ENCODE results near the gene CERS4. TPM values are rescaled to one million over a fixed set of nuclear protein-coding genes. Genes with fewer than 3 reads are reported as not detected.
"Not testable (repeated sequence)": the region's sequence is repeated elsewhere in the genome, so short reads cannot be mapped to it uniquely, and the experiment has no call there.

CERS4 gene
- total RNA-seq, 4 donors from 2014 or later: 21.0 to 51.7 (median 29.2) TPM

GRCh38 chr19:8220481-8220880 is 11.3 kb downstream of the CERS4 start:
- Histone ChIP-seq H3K36me3 (peaks cover 0 to 13% (median 3%) of the 10 kb centered on the region in 4 donors), H3K9me3 (no peaks in the 10 kb centered on the region), H3K4me1 (peaks cover 0 to 8% (median 4%) of the 10 kb centered on the region in 4 donors), H3K27ac (replicated peaks in 1 of 4) (no peak overlapping the region), H3K27me3 (no peaks in the 10 kb centered on the region), H3K4me3 (no peak overlapping the region)
- no peak for DNase-seq (ENCODE audit: extremely low spot score)
- WGBS: 95% methylated on average over 11 of the region's 11 CpGs
- TF ChIP-seq POLR2A (IDR thresholded peaks at IDR 0.05; ENCODE audit: low read depth) (no peak), POLR2AphosphoS5 (IDR thresholded peaks at IDR 0.05) (no peak), EP300 (IDR thresholded peaks at IDR 0.05) (no peak), CTCF (IDR thresholded peaks at IDR 0.05) (no peak)
- intact Hi-C loops (cut with DNase I): no loop called here

- no peak for DNase-seq (ENCODE audit: extremely low spot score)
- Histone ChIP-seq H3K27me3 (no peaks in the 10 kb centered on the region), H3K9me3 (no peaks in the 10 kb centered on the region), H3K4me1 (peaks cover 0 to 8% (median 4%) of the 10 kb centered on the region in 4 donors), H3K27ac (replicated peaks in 1 of 4) (no peak overlapping the region), H3K36me3 (peaks cover 0 to 13% (median 3%) of the 10 kb centered on the region in 4 donors), H3K4me3 (no peak overlapping the region)
- intact Hi-C loops (cut with DNase I): no loop called here
- WGBS: 81% methylated on average over 6 of the region's 6 CpGs
- TF ChIP-seq POLR2AphosphoS5 (IDR thresholded peaks at IDR 0.05): no peak
- no peak for TF ChIP-seq CTCF (IDR thresholded peaks at IDR 0.05)
- no peak for TF ChIP-seq EP300 (IDR thresholded peaks at IDR 0.05)
- no peak for TF ChIP-seq POLR2A (IDR thresholded peaks at IDR 0.05; ENCODE audit: low read depth)
These were observed 12.0 kb downstream of the CERS4 start for GRCh38 chr19:8221161-8221560.

GRCh38 chr19:8223442-8223841 is 14.3 kb downstream of the CERS4 start:
- H3K4me1 ChIP-seq; DNase-seq (ENCODE audit: extremely low spot score); H3K4me3 ChIP-seq; H3K27ac ChIP-seq (replicated peaks in 1 of 4); intact Hi-C loops (cut with DNase I); H3K9me3 ChIP-seq; H3K36me3 ChIP-seq; H3K27me3 ChIP-seq: not testable (repeated sequence)
- WGBS: 89% methylated on average over 7 of the region's 7 CpGs

- Histone ChIP-seq H3K27ac (replicated peaks in 1 of 4) (no peak overlapping the region), H3K4me3 (no peak overlapping the region), H3K36me3 (no peaks in the 10 kb centered on the region), H3K27me3 (no peaks in the 10 kb centered on the region), H3K4me1 (peaks cover 0 to 8% (median 4%) of the 10 kb centered on the region in 4 donors), H3K9me3 (no peaks in the 10 kb centered on the region)
- 87% methylated on average over 23 of the region's 23 CpGs for WGBS
- no peak for TF ChIP-seq EP300 (IDR thresholded peaks at IDR 0.05)
- no peak for DNase-seq (ENCODE audit: extremely low spot score)
- intact Hi-C loops (cut with DNase I): no loop called here
These were observed 15.4 kb downstream of the CERS4 start for GRCh38 chr19:8224394-8225145.

GRCh38 chr19:8231073-8231604 is 22.0 kb downstream of the CERS4 start:
- Histone ChIP-seq H3K36me3 (peaks cover 0 to 7% (median 6%) of the 10 kb centered on the region in 4 donors), H3K4me3 (no peak overlapping the region), H3K27me3 (no peaks in the 10 kb centered on the region), H3K27ac (replicated peaks in 1 of 4) (no peak overlapping the region), H3K4me1 (no peaks in the 10 kb centered on the region), H3K9me3 (peaks cover 0 to 13% (median 9%) of the 10 kb centered on the region in 4 donors)
- 88% methylated on average over 3 of the region's 3 CpGs for WGBS
- intact Hi-C loops (cut with DNase I): no loop called here
- TF ChIP-seq EP300 (IDR thresholded peaks at IDR 0.05) (no peak), POLR2A (IDR thresholded peaks at IDR 0.05; ENCODE audit: low read depth) (no peak), POLR2AphosphoS5 (IDR thresholded peaks at IDR 0.05) (no peak), CTCF (IDR thresholded peaks at IDR 0.05) (no peak)
- DNase-seq (ENCODE audit: extremely low spot score): no peak

Measured in esophagus muscularis mucosa (tissue), 4 donors.